Neural progenitor cell (in vitro differentiated cells): ENCODE measurements around the gene KDM5B.

Experiments
- CTCF ChIP-seq: fragments of 200-600 bp; sonication (generic); IDR thresholded peaks from 2 replicates; pipeline ENCODE4 v1.5.1; 2017; ENCODE audit warnings: antibody characterized with exemption, mild to moderate bottlenecking
- EZH2 ChIP-seq: fragments of 200-600 bp; sonication (generic); IDR thresholded peaks from 2 replicates; pipeline ENCODE4 v1.6.1; 2017; ENCODE audit warnings: antibody characterized with exemption, mild to moderate bottlenecking, moderate library complexity
- EZH2phosphoT487 ChIP-seq: fragments of 200-600 bp; sonication (generic); IDR thresholded peaks from 2 replicates; pipeline ENCODE4 v1.6.1; 2017; ENCODE audit warnings: antibody characterized with exemption

DNA sequence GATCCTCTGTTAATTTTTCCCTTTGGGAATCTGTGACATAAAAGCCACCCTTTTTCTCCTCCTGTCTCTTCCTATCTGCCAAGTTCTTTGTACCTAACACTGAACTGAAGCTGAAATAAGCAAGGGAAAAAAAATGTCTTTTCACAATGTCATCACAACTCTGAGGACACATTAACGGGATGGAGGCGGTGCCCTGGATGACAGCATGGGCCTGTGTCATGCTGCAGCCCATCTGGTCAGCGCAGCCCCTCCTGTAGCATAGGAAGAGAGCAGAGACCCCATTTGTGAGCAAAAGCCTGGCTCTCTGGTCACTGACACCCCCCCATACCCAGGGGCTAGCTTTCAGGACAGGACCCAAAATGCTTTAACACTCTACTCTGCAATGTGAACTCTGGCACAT, 120.4 kb downstream of the KDM5B start:
- no peak for TF ChIP-seq CTCF
- no peak for TF ChIP-seq EZH2phosphoT487
- TF ChIP-seq EZH2: no peak
